ENCODE results near the gene GPR176. TPM values are rescaled to one million over a fixed set of nuclear protein-coding genes. Genes with fewer than 3 reads are reported as not detected.

The GPR176 gene
- total and polyA plus RNA-seq, 7 donors: 0.23 to 7.9 (median 3.9) TPM

DNA sequence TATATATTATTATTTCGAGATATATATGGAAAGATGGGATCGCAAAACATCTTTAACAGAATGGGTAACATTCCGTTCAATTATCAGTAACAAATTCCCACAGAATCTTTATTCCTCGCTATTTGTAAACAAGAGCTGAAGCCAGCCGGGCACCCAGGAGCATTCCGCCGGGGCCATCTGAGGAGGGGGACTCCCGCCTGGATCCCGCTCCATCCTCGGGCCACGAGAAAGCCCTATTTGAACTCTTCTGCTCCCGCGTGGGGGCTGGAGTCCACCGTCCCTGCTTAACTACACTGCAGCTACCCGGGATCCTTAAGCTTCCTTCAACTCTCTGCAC is 687 bp downstream of the GPR176 start:
- Histone ChIP-seq H3K4me1 (peaks cover 0 to 27% (median 14%) of the 10 kb centered on the region in 4 donors), H3K36me3 (no peaks in the 10 kb centered on the region), H3K27ac (peak overlapping the region in 3 of 4 donors; percentile 75 to 87 (median 84)), H3K4me3 (peak overlapping the region; percentile 54 to 79 (median 74)), H3K9me3 (no peaks in the 10 kb centered on the region), H3K27me3 (peaks cover 0 to 11% (median 0%) of the 10 kb centered on the region in 3 donors)
- 4 to 5% methylated on average over 15 of the region's 15 CpGs for WGBS, 2 donors
- DNase-seq: no peak
- no peak for TF ChIP-seq POLR2AphosphoS5 (IDR thresholded peaks at IDR 0.05)
- TF ChIP-seq, protein P1, sequence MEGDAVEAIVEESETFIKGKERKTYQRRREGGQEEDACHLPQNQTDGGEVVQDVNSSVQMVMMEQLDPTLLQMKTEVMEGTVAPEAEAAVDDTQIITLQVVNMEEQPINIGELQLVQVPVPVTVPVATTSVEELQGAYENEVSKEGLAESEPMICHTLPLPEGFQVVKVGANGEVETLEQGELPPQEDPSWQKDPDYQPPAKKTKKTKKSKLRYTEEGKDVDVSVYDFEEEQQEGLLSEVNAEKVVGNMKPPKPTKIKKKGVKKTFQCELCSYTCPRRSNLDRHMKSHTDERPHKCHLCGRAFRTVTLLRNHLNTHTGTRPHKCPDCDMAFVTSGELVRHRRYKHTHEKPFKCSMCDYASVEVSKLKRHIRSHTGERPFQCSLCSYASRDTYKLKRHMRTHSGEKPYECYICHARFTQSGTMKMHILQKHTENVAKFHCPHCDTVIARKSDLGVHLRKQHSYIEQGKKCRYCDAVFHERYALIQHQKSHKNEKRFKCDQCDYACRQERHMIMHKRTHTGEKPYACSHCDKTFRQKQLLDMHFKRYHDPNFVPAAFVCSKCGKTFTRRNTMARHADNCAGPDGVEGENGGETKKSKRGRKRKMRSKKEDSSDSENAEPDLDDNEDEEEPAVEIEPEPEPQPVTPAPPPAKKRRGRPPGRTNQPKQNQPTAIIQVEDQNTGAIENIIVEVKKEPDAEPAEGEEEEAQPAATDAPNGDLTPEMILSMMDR (IDR thresholded peaks at IDR 0.05): no peak
- TF ChIP-seq EP300 (IDR thresholded peaks at IDR 0.05): no peak
- TF ChIP-seq POLR2A (IDR thresholded peaks at IDR 0.05): no peak
- intact Hi-C loops (cut with DNase I): no loop called here

DNA sequence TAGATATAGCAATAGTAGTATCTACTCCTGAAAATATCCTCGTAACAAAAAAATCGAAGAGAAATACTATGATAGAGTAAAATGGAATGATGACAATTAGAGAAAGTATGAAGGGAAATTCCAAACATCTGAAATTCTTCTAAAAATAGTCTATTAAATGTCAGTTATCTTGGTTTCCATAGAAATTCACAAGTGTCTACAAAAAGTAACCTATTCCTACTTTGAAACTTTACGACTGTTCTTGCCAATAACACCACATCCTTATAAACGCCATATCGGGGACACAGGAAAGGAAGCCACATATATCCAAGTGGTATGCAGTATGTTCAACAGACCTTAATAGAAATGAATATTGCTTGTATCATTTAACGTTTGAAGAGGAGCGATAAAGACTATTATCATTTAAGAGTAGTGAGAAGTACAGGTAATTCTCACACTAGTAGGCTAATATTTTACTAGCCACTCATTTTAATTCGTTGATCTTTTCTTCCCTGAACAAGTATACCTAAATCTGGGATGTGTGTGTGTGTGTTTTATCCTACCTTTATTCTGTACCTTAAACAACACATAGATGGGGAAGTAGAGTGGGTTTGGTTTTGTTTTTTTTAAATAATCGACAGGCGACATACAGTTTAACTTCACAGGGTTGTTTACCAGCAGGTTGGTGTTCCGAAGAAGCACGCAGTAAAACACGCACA is 1.2 kb downstream of the GPR176 start:
- Histone ChIP-seq H3K9me3 (no peaks in the 10 kb centered on the region), H3K27me3 (peaks cover 0 to 11% (median 0%) of the 10 kb centered on the region in 3 donors), H3K36me3 (no peaks in the 10 kb centered on the region), H3K4me3 (peak overlapping the region in 3 of 4 donors; percentile 73 to 79 (median 76)), H3K27ac (peak overlapping the region in 1 of 4 donors; percentile 87), H3K4me1 (peaks cover 0 to 27% (median 14%) of the 10 kb centered on the region in 4 donors)
- 22 to 30% methylated on average over 13 of the region's 13 CpGs for WGBS, 2 donors
- intact Hi-C loops (cut with DNase I): no loop called here
- no peak for DNase-seq
- TF ChIP-seq EP300 (IDR thresholded peaks at IDR 0.05) (no peak), POLR2AphosphoS5 (IDR thresholded peaks at IDR 0.05) (no peak), POLR2A (IDR thresholded peaks at IDR 0.05) (no peak)
- TF ChIP-seq, protein P1 (IDR thresholded peaks at IDR 0.05): no peak

DNA sequence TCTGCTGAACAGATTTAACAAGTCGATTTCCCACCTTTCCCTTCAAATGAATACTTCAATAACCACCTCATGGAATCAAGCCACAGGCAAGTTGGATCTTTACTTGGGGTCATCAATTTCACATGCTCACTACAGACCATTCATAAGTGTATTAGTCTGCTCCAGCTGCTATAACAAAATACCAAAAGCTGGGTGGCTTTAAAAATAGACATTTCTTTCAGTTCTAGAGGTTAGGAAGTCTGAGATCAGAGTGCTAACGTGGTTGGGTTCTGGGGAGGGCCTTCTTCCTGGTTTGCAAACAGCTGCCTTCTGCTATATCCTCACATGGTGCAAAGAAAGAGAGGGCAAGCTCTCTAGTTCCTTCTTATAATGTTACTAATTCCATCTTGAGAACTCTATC is 5.1 kb downstream of the GPR176 start:
- Histone ChIP-seq H3K9me3 (no peaks in the 10 kb centered on the region), H3K4me3 (no peak overlapping the region), H3K36me3 (no peaks in the 10 kb centered on the region), H3K27ac (no peak overlapping the region), H3K4me1 (peaks cover 0 to 20% (median 7%) of the 10 kb centered on the region in 4 donors), H3K27me3 (peaks cover 0 to 5% (median 0%) of the 10 kb centered on the region in 3 donors)
- no peak for DNase-seq
- WGBS, 2 donors: 62 to 83% methylated on average over 2 of the region's 2 CpGs
- intact Hi-C loops (cut with DNase I): no loop called here
- TF ChIP-seq POLR2A (IDR thresholded peaks at IDR 0.05): no peak
- no peak for TF ChIP-seq EP300 (IDR thresholded peaks at IDR 0.05)
- no peak for TF ChIP-seq POLR2AphosphoS5 (IDR thresholded peaks at IDR 0.05)
- TF ChIP-seq, protein P1 (IDR thresholded peaks at IDR 0.05): no peak

DNA sequence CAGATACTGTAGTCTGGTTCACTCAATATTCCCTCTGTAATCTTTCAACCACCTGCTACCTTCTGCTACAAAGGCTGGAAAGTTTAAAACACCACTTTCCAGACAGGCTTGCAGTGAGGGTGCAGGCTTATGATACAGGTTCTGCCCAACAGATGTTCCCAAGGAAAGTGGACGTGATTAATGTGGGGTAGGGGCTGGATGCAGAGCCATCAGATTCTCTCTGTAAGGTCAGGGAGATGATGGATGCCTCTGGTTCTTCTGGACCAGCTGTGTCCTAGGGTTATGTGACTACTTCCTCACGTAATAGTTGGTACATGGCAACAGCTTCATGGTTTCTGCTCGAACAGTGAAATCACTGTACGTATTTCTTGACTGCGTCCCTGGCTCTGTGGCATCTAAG is 11.1 kb downstream of the GPR176 start:
- Histone ChIP-seq H3K27me3 (no peaks in the 10 kb centered on the region), H3K4me3 (no peak overlapping the region), H3K4me1 (peaks cover 0 to 4% (median 0%) of the 10 kb centered on the region in 4 donors), H3K9me3 (no peaks in the 10 kb centered on the region), H3K27ac (no peak overlapping the region), H3K36me3 (no peaks in the 10 kb centered on the region)
- TF ChIP-seq, protein P1 (IDR thresholded peaks at IDR 0.05): no peak
- TF ChIP-seq POLR2A (IDR thresholded peaks at IDR 0.05) (no peak), POLR2AphosphoS5 (IDR thresholded peaks at IDR 0.05) (no peak), EP300 (IDR thresholded peaks at IDR 0.05) (no peak)
- 70 to 83% methylated on average over 5 of the region's 5 CpGs for WGBS, 2 donors
- intact Hi-C loops (cut with DNase I): no loop called here
- no peak for DNase-seq

Data from sigmoid colon (tissue), 7 donors.